ENCODE measurements around the gene ZBTB20. TPM values are rescaled to one million over a fixed set of nuclear protein-coding genes. Genes with fewer than 3 reads are reported as not detected.

The ZBTB20 gene
- total RNA-seq, 1 donor from 2014 or later, result 61.0 TPM

DNA sequence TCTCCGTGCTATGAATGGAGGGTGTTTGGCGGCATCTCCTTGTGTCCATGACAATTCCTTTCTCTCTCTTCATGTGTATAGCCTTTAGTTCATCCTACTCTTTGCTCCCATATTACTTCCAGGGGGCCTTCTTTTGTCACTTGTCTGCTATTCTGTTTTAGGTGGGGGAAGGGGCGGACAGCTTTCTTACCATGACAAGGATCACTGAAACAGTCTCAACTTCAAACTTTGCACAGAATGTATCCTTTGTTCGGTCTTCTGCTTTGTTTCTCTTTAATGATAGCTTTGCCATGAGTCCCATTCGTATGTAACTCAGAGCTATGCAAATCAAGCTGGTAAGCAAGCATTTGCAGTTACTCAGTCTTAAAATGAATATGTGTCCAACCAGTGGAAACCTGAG is 559.1 kb downstream of the ZBTB20 start:
- H3K36me3 ChIP-seq, result no peaks in the 10 kb centered on the region
- no peaks in the 10 kb centered on the region for H3K9me3 ChIP-seq
- intact Hi-C loops (cut with DNase I), result no loop called here
- H3K27ac ChIP-seq, result no peak overlapping the region
- H3K4me1 ChIP-seq, result peaks cover 3% of the 10 kb centered on the region
- DNase-seq, result no peak
- no peak for ATAC-seq
- TF ChIP-seq, protein P1, sequence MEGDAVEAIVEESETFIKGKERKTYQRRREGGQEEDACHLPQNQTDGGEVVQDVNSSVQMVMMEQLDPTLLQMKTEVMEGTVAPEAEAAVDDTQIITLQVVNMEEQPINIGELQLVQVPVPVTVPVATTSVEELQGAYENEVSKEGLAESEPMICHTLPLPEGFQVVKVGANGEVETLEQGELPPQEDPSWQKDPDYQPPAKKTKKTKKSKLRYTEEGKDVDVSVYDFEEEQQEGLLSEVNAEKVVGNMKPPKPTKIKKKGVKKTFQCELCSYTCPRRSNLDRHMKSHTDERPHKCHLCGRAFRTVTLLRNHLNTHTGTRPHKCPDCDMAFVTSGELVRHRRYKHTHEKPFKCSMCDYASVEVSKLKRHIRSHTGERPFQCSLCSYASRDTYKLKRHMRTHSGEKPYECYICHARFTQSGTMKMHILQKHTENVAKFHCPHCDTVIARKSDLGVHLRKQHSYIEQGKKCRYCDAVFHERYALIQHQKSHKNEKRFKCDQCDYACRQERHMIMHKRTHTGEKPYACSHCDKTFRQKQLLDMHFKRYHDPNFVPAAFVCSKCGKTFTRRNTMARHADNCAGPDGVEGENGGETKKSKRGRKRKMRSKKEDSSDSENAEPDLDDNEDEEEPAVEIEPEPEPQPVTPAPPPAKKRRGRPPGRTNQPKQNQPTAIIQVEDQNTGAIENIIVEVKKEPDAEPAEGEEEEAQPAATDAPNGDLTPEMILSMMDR (IDR thresholded peaks at IDR 0.05), result no peak
- H3K27me3 ChIP-seq, result no peaks in the 10 kb centered on the region
- no peak overlapping the region for H3K4me3 ChIP-seq

DNA sequence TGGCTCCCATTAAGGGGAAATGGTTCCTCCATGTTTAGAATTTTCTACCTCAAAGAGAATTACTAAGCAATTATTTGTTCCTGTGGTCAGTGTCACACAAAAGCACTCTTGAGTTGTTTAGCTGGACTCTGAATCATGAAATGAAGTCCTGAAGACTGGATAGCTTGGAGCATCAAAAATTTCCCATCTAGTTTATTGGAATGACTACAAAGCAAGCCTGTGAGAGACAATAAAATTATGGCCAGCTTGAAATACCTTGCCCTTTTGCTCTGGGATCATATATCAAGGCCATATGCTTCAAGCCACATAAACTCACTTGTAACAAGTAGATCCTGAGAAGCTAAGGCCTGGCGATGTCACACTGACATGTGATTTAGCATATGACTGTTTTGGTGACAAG is 561.0 kb downstream of the ZBTB20 start:
- intact Hi-C loops (cut with DNase I), result no loop called here
- Histone ChIP-seq H3K9me3 (no peaks in the 10 kb centered on the region), H3K4me3 (no peak overlapping the region), H3K27me3 (no peaks in the 10 kb centered on the region), H3K27ac (no peak overlapping the region), H3K36me3 (no peaks in the 10 kb centered on the region), H3K4me1 (peaks cover 3% of the 10 kb centered on the region)
- ATAC-seq (no peak), DNase-seq (no peak)
- TF ChIP-seq, protein P1 (IDR thresholded peaks at IDR 0.05), result no peak

DNA sequence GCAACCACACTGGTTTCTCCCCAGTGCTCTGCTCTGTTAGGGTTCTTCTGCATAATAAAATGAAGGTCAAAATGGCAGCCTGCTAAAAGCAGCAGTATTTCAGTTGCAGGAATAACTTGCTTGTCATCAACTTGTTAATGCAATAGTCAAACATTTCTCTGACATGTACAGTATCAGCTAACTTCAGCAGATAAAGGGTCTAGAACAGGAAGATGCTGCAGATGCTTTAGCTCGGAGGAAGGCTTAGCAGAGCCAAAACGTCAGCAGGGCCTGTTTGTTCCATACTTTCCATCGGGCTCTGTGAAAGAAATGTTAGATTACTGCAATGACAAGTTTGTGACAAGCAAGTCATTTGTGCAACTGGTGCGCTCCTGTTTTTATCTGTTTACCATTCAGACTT is 561.4 kb downstream of the ZBTB20 start:
- intact Hi-C loops (cut with DNase I), result no loop called here
- H3K9me3 ChIP-seq, result no peaks in the 10 kb centered on the region
- H3K27ac ChIP-seq, result no peak overlapping the region
- no peaks in the 10 kb centered on the region for H3K36me3 ChIP-seq
- no peak overlapping the region for H3K4me3 ChIP-seq
- no peak for ATAC-seq
- H3K27me3 ChIP-seq, result no peaks in the 10 kb centered on the region
- DNase-seq, result no peak
- TF ChIP-seq, protein P1 (IDR thresholded peaks at IDR 0.05), result no peak
- H3K4me1 ChIP-seq, result peaks cover 3% of the 10 kb centered on the region

DNA sequence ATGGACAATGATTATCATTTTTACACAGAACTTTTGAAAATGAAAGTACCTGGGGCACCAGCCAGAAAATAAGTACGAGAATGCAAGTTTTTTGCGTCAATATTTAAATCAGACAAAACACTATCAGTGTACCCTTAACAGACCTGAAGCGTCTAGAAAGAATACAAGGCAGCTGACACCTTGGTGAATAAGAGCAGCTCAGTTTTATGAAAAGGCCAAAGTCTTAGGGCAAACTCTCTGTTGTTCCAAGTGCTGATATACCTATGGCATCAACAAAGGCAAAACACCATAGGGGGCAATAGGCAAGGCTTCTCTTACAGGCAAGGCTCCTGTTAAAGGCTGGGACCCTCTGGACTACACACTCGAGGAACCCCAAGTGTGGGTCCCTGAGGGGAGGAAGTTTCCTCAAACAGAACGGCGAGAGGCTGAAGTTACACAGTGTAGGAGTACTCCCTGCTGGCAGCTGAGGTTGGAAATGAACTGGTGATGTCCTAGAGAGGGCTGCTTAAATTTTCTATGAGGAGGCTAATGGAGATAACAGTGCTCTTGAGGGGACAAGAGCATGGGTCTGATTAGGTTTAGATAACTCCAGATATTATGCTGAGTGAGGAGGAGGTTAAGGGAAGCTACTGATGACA is 562.2 kb downstream of the ZBTB20 start:
- H3K27me3 ChIP-seq, result no peaks in the 10 kb centered on the region
- TF ChIP-seq, protein P1 (IDR thresholded peaks at IDR 0.05), result no peak
- no peak overlapping the region for H3K27ac ChIP-seq
- no peak for DNase-seq
- H3K4me3 ChIP-seq, result no peak overlapping the region
- H3K36me3 ChIP-seq, result no peaks in the 10 kb centered on the region
- no peaks in the 10 kb centered on the region for H3K9me3 ChIP-seq
- intact Hi-C loops (cut with DNase I), result no loop called here
- H3K4me1 ChIP-seq, result peaks cover 3% of the 10 kb centered on the region
- peak; percentile 27 for ATAC-seq

DNA sequence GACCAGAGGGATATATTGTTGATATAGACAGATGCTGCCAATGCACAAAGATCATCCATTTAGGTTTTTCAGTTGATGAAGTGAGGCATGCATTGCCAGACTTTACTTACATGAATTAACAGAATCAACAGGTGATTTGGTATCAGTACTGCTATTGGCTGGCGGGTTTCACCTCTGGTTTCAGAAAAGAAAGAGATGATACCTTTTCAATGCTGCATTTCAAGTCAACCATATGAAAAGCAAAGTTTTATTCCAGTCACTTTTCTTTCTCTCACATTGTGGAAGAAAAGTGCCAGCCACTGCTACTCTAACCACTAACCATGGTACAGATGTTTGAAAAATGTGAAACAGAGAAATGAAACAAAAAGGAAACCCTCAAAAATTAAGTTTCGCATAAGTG is 564.2 kb downstream of the ZBTB20 start:
- TF ChIP-seq, protein P1 (IDR thresholded peaks at IDR 0.05), result no peak
- Histone ChIP-seq H3K27ac (no peak overlapping the region), H3K4me3 (no peak overlapping the region), H3K9me3 (no peaks in the 10 kb centered on the region), H3K36me3 (no peaks in the 10 kb centered on the region), H3K4me1 (peaks cover 3% of the 10 kb centered on the region), H3K27me3 (no peaks in the 10 kb centered on the region)
- intact Hi-C loops (cut with DNase I), result no loop called here
- DNase-seq (no peak), ATAC-seq (no peak)

Measured in upper lobe of right lung (tissue), 1 donor.